GM13977 (cell line): Measurements from ENCODE around the gene TF.

Source experiments
- DNase-seq: peaks from one replicate; pipeline ENCODE4 v3.0.0; 2012; ENCODE audit warnings: low spot score
- in situ Hi-C: fragments of 300-500 bp; cut with MboI; formaldehyde crosslinking; loops from one replicate; pipeline ENCODE4 v1.12.0; 2022; ENCODE audit warnings: low sequenced_read_pairs, low pct_unique_long_range_greater_than_20kb, mixed read lengths, inconsistent platforms; ENCODE audit not compliant: unreplicated experiment
- TF ChIP-seq, protein P1 (sequence below): IDR thresholded peaks from 2 replicates; pipeline ENCODE4 v1.5.1; 2012; ENCODE audit warnings: mild to moderate bottlenecking, control low read depth; ENCODE audit not compliant: insufficient read depth; ENCODE audit errors: extremely low read depth, missing control alignments

The TF gene

DNA sequence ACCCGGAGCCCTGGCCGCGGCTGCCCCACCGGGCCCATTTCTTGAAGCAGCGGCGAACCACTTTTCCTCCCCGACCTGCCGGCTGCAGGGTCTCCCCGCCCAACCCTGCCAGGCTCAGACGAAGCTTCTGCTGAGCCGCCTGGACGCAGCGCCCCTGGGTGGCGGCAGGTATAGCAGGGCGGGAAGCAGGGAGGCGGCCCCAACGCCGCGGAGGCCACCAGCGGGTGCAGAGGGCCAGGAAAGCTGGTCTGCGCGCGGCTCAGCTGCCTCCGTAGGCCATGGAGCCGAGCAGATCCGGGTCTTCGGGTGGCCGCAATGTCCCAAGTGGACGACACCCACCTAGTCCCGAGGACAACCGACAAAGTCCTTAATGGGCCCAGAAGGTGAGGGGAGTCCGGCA lies 37.6 kb downstream of the TF start:
- TF ChIP-seq, protein P1, sequence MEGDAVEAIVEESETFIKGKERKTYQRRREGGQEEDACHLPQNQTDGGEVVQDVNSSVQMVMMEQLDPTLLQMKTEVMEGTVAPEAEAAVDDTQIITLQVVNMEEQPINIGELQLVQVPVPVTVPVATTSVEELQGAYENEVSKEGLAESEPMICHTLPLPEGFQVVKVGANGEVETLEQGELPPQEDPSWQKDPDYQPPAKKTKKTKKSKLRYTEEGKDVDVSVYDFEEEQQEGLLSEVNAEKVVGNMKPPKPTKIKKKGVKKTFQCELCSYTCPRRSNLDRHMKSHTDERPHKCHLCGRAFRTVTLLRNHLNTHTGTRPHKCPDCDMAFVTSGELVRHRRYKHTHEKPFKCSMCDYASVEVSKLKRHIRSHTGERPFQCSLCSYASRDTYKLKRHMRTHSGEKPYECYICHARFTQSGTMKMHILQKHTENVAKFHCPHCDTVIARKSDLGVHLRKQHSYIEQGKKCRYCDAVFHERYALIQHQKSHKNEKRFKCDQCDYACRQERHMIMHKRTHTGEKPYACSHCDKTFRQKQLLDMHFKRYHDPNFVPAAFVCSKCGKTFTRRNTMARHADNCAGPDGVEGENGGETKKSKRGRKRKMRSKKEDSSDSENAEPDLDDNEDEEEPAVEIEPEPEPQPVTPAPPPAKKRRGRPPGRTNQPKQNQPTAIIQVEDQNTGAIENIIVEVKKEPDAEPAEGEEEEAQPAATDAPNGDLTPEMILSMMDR: no peak
- DNase-seq: no peak
- in situ Hi-C loops: no loop called here

DNA sequence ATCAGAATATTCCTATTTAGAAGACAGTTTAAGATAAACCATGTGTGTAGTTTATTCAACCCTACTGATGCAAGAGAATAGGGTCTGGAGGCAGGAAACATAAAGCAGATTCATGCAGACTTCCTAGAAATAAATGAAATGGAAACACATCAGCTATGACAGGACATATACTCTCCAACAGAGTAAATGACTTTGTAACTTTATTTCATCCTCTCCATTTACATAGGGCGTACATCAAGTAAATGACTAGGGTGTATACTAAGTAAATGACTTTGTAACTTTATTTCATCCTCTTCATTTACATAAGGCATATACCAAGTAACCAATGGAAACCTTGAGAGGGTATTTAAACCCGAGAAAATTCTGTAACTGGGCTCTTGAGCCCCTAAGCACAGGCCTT lies 41.8 kb downstream of the TF start:
- no peak for DNase-seq
- in situ Hi-C loops: no loop called here
- TF ChIP-seq, protein P1: no peak

- in situ Hi-C loops: no loop called here
- DNase-seq: no peak
- TF ChIP-seq, protein P1: no peak
These were observed 46.1 kb downstream of the TF start for GRCh38 chr3:133792171-133792763.

GRCh38 chr3:133797396-133798105 lies 51.4 kb downstream of the TF start:
- no peak for DNase-seq
- in situ Hi-C loops: no loop called here
- TF ChIP-seq, protein P1: no peak

DNA sequence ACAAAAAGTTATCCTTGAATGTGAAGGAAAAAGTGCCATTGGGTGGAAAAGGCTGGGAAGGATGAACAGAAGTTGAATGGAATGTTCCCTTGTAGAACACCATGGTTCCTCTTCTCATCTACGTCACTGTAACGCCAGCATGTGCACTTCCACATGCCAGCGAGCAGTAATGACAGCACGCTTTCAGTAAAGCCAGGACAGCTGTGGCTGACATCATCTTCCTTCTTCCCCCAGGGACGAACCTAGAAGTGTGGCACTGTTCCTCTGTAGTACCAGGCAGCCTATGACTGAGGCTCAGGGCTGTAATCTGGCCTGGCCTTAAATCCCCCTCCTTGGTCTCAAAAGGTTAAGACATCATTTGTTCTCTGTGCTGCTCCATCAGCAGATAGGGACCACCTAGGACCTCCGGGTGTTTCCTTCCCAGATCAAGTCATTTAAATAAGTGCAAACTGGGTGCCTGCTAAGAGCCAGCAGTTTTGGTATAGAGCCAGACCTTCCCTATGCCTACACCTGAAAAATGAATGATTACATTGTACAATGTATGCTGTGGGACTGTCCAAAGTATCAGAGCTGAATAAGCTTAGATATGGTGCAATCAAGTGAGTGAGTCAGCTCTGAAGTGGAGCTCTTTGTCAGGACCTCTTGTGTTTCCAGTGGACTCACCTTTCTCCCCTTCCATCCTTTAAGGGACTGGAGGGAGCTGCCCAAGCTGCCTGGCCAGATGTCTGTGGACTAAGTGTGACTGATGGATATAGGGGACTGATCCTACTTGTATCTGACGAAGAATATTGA lies 53.8 kb downstream of the TF start:
- TF ChIP-seq, protein P1: no peak
- in situ Hi-C loops: no loop called here
- DNase-seq: no peak

- in situ Hi-C loops: no loop called here
- TF ChIP-seq, protein P1: no peak
- DNase-seq: no peak
These were observed 57.3 kb downstream of the TF start for GRCh38 chr3:133803469-133803868.
